Right ventricle myocardium inferior (tissue), 1 donor: Measurements from ENCODE around the gene FAM170A. TPM values are rescaled to one million over a fixed set of nuclear protein-coding genes. Genes with fewer than 3 reads are reported as not detected.

Experiments used
- ATAC-seq: fragments of 200-7000 bp; cut with Tn5 transposase; one replicate; pipeline ENCODE4 v1.9.1; 2020; ENCODE audit warnings: mild to moderate bottlenecking, moderate library complexity
- DNase-seq: peaks from one replicate; pipeline ENCODE4 v3.0.0; 2021; ENCODE audit errors: missing footprints
- intact Hi-C: fragments of 100-400 bp; cut with DNase I; formaldehyde crosslinking; loops from one replicate; pipeline ENCODE4 v1.11.0; 2022
- long read RNA-seq: library from polyadenylated mRNA; unstranded; transcript quantifications from one replicate; pipeline ENCODE4 v2.0.0, GENCODE V29; 2021
- total RNA-seq: library from RNA; stranded (reverse); fragmentation: NEBNext Ultra II Directional; extraction: Animal tissue kit (Norgen Biotek cat#: 25700); gene quantifications from one replicate; pipeline ENCODE4 v1.2.1, GENCODE V29; 2021
- donor health status: DM: no; HTN: yes; CAD: no; lungs with severe emphysema.

Gene FAM170A, protein sequence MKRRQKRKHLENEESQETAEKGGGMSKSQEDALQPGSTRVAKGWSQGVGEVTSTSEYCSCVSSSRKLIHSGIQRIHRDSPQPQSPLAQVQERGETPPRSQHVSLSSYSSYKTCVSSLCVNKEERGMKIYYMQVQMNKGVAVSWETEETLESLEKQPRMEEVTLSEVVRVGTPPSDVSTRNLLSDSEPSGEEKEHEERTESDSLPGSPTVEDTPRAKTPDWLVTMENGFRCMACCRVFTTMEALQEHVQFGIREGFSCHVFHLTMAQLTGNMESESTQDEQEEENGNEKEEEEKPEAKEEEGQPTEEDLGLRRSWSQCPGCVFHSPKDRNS
- total RNA-seq, result not detected
- long read RNA-seq, result 0 reads

DNA sequence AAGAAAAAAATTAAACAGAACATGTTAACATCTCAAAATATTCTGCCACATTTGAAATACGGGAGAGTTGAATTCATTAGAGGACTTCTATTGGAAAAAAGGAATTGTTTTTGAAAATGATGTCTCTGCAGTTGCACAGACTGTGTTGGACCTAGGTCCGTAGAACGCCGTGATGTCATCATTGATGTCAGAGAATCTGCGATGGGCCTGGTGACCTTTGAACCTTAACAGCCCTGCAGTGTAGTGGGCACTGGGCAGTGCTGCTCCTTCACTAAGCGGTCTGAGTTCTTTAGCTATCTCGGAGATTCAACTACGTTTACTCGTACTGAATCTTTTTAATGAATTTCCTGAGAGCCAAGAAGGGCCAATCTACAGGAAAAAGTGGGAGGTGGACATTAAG lies at the start of gene FAM170A:
Gene FAM170A, plus strand, starts transcription at position 220 of the 400 bp plus-strand sequence. CDS start 211 bp downstream, outside the sequence.
- DNase-seq, result no peak
- no peak for ATAC-seq
- intact Hi-C loops, result no loop called here

DNA sequence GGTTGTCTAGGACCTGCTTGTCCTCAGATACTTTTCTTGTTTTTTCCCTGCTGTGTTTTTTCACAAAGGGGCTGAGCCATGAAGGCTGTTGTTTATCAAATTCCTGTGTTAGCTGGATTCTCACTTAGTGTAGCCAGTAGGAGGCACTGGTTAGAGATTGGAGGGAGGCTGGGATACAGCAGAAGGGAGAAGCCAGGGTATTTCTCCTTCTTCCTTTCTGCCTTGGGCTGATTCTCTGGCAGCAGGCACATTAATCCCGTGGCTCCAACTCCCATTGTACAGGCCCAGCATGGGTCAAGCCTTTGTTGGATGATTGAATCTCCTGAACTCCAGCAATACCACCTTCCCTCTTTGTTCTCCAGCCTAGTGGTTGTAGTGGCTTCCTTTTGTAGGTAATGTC lies 46.4 kb upstream of the FAM170A start:
- ATAC-seq (no peak), DNase-seq (no peak)
- intact Hi-C loops, result no loop called here

DNA sequence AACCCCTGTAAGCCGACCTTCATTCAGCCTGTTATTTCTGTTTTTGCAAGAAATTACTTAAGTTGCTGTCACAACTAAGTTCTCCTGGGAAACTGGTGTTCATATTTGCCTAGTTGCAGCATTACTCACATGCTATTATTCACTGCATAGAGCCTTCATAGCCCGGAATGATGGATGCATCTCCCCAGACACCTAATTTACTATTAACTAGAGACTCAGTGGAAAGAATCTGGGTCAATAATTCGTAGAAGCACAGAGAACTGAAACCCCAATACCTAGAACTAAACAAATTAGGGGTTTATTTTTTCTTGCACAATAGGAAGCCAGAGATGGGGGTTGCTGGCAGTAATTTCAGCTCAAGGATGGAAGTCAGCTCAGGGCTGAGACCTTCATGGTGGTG lies 45.7 kb upstream of the FAM170A start:
- intact Hi-C loops, result no loop called here
- no peak for DNase-seq
- no peak for ATAC-seq

DNA sequence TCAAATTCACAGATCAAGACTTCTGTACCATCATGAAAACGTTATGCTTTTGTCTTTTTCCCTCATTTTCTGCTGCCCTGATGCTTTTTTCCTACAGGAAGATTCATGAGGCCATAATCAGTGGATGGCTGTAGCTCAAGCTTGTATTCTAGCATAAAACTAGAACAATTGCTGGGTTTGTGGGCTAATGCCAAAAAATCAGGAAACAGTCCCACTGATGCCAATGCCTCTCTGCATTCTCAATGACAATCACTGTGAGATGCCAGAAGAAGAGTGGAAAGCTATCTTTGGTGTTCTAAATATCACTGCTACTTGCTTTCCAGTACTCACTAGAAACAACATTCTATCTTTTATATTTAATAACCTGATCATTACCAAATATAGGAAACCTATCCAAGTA lies 33.3 kb upstream of the FAM170A start:
- intact Hi-C loops, result no loop called here
- ATAC-seq (no peak), DNase-seq (no peak)

DNA sequence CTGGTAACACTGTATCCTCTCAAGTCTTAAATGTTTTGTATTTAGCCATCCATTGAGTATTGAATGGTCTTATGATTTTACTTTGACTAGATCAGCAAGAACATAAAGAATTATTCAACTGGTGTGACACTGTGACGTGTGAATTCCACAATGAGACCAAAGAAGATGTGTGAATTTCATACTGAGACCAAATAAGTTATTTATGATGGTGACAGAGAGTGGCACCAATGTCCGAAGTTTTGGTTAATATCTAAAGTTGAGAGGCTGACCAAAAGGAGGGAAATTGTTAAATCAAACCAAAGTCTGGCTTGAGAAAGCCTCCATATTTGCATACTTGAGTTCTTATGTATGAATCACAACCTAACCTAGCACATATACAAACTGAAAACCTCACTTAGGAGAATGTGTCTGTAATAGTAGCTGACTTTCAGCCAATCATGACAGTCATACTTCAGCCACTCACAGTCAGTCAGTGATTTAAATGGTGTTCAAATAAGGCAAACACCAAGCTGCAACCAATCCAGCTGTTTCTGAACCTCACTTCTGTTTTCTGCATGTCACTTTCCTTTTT lies 31.5 kb upstream of the FAM170A start:
- ATAC-seq, result no peak
- DNase-seq, result no peak
- intact Hi-C loops, result no loop called here

DNA sequence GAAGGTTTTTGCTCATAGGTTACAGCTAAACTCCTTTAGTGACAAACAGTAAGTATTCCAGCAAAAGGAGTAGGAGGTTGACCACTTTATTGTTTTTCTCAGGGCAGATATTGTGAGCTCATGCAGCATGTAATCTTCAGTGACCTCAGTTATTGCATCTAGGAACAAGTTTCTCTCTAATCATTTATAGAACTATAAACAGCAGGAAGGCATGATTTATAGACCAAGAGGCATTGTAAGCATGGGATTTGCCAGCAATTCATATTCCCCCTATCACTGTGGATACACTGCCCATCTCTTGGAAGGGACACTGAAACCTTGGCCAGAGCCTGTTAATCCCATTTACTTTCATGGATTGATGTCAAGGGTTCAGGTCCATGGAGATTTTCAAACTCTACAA lies 15.4 kb upstream of the FAM170A start:
- DNase-seq (no peak), ATAC-seq (no peak)
- intact Hi-C loops, result no loop called here

DNA sequence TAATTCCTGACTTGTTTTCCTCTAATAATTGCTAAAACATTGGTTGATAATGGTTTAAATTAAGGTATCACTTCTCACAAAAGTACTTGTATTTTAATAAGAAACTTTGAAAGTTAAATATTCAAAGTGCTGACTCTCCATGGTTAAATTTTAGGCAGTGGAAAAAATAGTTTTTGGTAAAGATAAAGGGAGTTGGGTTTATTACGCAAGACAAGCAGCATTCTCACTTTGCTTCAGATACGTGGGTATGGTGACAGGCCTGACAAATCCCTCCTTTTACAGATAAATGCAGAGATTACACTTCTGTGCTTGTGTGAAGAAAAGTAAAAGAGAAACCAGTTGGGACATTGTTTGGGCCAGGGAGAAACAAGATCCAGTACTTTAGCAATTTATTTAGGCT lies 14.5 kb upstream of the FAM170A start:
- intact Hi-C loops, result no loop called here
- no peak for DNase-seq
- no peak for ATAC-seq

DNA sequence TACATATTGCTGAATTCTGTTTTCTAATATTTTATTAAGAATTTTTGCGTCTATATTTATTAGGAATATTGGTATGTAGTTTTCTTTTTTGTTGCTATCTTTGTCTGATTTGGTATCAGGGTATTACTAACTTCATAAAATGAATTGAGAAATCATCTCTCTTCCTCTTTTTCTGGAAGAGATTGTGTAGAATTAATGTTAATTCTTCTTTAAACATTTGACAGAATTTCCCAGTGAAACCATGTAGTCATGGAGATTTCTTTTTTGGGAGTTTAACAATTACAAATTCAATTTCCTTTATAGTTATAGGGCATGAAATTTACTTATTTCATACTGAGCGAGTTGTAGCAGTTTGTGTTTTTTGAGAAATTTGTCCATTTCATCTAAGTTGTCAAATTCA lies 3.3 kb upstream of the FAM170A start:
- ATAC-seq (no peak), DNase-seq (no peak)
- intact Hi-C loops, result no loop called here

DNA sequence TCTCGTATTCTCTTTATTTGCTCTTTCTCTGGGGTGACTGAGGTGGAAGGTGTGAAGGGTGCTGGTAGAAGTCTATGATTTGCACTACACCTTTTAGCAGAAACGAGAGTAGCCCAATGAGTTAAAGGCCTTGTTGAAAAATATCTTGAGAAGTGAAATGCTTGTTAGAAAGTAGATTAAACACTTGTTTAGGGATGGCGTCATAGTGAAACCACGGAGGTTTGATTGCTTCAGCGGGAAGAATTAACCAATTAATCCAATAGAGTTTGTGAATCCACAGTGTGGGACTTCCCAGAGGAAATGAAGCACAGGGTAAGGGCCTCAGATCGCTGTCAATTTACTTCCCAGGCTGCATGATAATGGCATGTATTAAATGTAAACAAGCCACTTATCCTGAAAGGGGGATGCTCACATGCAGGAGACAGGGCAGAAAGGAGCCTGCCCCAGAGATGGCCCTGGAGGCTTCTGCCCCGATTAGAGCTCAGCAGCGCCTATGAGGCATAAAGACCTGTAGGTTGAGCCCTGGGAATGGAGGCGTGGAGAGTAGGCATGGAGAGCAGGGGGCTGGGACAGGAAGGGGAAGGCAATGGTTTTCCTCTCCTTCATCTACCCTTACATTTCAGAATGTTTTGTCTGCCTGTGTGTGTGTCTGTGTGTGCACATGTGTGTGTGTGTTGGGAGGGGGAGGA lies 1.5 kb downstream of the FAM170A start:
- DNase-seq (no peak), ATAC-seq (no peak)
- intact Hi-C loops, result no loop called here

DNA sequence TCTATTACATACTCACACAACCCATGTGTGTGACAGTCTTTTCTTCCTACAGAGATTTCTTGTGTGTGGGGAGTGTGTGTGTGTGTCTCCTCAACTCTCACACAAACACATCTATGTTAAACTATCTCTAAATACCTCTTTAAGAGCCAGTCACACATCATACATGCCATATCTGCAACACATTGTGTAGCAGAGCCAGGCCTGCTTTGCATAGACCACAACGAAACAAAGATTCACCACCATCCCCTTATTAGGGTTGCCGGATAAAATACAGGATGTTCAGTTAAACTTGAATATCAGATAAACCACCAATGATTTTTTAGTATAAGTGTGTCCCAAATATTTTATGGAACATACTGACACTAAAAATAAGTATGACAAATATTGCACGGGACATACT lies 2.3 kb downstream of the FAM170A start:
- intact Hi-C loops, result no loop called here
- no peak for DNase-seq
- ATAC-seq, result no peak

DNA sequence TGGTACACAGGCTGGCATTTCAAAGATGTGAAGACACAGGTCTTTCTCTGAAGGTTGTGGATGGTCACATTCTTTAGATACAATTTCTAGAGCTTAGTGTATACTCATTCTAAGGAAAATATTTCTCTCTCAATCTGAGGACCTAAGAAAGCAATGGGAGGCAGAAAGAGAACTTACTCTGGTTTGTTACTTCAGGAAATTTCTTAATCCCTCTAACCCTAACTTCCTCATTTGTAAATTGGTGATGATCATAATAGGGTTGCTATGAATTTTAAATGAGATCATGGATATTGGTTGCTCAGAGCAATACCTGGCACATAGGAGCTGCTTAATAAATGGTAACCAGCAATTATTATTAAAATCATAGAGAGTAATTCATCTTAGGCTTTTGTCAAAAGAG lies 22.1 kb downstream of the FAM170A start:
- ATAC-seq, result no peak
- DNase-seq, result no peak
- intact Hi-C loops, result no loop called here

DNA sequence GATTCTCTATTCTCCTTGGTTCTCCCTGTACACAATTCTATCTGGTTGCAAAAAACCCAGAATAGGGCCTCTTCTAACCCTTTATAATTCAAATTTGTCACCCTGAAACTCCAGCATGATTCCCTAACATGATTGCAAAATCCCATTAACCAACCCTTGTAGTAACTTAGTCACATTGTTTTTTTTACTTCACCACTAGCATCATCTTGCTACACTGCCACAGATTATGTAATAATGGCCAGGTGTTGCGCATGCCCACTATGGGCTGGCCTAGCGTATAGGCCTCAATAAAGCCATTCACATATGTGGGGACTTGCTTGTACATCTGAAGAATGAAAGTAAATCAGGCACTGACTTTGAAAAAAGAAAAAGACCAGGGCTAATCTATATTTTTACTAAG lies 25.7 kb downstream of the FAM170A start:
- ATAC-seq (no peak), DNase-seq (no peak)
- intact Hi-C loops, result no loop called here

DNA sequence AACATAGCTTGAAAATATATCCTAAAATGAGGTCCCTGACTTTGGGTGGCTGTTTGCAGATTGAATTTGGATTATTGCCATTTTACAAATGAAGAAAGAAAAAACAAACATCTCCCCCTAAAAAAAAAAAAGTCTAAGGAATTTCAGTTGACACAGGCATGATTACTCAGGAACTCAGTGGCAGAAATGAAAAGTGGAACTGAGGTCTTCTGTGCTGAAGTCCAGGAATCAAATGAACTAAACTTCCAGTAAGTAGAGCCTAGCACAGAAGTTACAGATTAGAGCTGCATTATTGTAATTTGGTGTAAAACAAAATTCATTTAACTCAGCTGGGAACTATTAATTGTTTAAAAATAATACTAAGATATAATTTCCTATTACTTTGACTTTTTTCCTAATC lies 26.7 kb downstream of the FAM170A start:
- intact Hi-C loops, result no loop called here
- DNase-seq, result no peak
- ATAC-seq, result no peak

DNA sequence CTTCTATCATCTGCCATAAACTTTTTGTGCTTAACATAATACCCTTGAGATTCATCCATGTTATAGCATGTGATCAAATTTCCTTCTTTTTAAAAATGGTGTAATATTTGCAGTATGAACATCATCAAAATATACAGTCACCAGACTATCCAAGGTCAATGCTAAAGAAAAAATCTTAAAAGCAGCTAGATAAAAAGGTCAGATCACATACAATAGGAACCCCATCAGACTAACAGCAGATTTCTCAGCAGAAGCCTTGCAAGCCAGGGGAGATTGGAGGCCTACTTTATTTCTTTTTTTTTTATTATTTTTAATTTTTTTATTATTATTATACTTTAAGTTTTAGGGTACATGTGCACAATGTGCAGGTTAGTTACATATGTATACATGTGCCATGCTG lies 37.2 kb downstream of the FAM170A start:
- no peak for DNase-seq
- intact Hi-C loops, result no loop called here
- no peak for ATAC-seq

DNA sequence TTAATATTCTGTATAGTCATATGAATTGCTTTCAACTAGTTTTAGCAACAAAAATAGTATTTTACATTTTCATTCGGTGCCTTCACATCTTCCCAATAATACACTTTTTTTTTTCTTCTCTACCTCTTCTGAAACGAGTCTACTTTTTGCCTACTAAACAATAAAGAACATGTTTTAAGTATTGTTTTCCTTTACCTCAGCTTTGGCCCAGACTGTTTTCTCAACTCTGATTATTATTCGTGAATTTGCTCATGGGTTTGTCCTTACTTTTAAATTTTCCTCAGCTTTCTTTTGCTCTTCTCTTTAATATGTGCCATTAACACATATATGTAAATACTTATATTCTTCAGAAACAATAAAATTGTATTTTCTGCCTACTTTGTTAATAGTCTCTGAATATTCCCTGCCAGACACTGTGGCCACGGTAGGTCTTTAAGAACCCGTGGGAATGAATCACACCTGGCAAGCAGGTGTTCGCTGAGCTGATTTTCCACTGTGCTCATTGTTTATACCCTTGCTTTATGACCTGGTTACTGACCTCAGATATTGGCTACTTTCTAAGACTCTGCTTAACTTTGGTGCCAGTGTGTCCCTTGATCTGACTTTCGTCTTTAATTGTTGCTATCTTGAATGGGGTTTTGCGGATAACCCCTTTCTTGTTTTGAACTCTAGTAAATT lies 49.1 kb downstream of the FAM170A start:
- DNase-seq (no peak), ATAC-seq (no peak)
- intact Hi-C loops, result no loop called here

DNA sequence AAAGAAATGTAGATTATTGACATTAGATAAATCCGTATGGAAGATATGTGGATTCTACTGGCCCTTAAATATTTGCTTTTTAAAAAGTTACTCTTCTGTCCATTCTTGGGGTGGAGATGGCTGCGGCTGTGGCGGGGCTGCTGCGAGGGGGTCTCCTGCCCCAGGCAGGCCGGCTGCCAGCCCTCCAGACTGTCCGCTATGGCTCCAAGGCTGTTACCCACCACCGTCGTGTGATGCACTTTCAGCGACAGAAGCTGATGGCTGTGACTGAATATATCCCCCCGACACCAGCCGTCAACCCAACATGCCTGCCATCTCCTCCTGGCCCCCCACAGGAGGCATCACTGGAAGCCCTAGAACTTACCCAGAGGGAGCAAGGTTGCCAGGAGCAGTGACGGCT lies 50.7 kb downstream of the FAM170A start:
- intact Hi-C loops, result no loop called here
- no peak for DNase-seq
- no peak for ATAC-seq

DNA sequence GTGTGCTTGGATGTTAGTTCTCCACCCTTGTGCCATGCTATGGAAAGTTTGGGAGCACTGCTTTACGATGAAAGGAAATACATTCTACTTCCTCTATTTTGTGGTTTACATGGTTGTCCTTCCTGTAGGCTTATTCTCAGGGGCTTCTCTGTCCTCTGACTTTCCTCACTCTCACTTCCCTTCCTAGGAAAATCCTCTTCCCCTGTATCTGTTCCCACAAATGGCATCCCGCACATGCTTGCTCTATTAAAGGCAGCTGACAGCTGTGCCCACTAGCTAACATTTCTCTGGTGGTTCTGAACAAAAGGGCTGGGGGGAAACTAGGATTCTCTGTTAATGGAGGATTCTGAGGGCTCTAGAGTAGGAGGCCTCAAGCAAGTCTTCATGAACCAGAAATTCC lies 52.4 kb downstream of the FAM170A start:
- no peak for DNase-seq
- peak; percentile 16 for ATAC-seq
- intact Hi-C loops, result no loop called here

DNA sequence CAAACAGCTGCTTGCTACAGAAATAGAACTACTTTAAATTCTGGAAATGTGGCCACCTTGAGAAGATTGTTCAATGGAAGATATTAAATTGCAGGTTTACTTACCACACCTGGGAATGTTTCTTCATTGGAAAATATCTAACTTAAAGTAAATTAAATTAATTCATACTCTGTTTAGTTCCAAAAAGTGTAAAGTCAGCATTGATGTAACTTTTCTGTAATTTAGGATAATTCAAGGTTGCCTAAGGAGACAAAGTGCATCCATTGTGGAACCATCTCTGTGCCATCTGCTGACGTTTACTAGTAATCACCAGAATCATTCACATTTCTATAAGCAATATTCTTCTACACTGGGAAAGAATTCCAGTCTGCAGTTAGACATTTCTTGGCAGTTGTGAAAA lies 53.0 kb downstream of the FAM170A start:
- DNase-seq, result no peak

More for the DNA sequence above, 53.0 kb downstream of the FAM170A start:
- intact Hi-C loops, result no loop called here
- no peak for ATAC-seq
